Mucosa of gallbladder (tissue), 1 donor: ENCODE data around the gene ATP5PO. TPM values are rescaled to one million over a fixed set of nuclear protein-coding genes. Genes with fewer than 3 reads are reported as not detected.

Experiments used
- DNase-seq: peaks from one replicate; pipeline ENCODE4 v3.0.0-alpha.2; 2020; ENCODE audit warnings: low spot score
- total RNA-seq: library from RNA; stranded (reverse); gene quantifications from one replicate; pipeline ENCODE4 v1.2.1, GENCODE V29; 2021
- donor health status: DM: no; HTN: no; CAD: no.

Gene ATP5PO
- total RNA-seq, result 157 TPM

- peak; percentile 98 for DNase-seq
Measured at GRCh38 chr21:33915368-33916199, at the start of gene ATP5PO. Gene ATP5PO (minus strand): TSS chr21:33915804. CDS start chr21:33915763, 41 bp downstream.

GRCh38 chr21:33964706-33965325 is 49.2 kb upstream of the ATP5PO start:
- no peak for DNase-seq

DNA sequence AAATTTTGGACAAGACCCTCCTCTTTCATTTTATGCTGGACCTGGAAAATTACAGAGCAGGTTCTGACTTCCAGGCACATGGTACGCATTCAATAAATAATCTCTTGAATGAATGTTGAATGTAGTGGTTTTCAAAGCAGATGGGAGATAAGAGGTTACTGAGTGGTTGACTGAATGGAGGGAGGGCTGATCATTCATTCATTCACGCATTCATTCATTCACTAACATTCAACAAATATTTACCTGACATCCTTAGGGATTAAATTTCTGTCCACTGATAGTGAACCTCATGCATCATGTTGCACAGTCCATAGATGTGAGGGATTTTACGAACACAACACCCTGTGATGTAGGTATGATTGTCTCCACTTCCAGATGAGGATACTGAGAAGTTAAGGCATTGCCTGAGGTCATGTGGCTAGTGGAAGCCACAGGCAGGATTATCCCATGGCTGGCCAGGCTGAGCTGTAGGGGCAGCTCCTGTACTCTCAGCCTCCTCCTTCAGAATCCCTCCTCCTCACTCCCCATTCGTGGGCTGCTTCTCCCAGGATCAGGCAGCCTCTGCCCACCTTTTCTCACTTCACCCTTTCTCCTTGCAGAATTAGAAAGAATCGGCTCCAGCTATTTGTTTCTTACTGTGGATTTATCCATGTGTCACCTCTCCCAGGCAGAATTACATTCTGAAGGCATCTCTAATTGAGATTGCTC is 48.4 kb upstream of the ATP5PO start:
- no peak for DNase-seq

GRCh38 chr21:33962290-33962689 is 46.7 kb upstream of the ATP5PO start:
- DNase-seq, result no peak

DNA sequence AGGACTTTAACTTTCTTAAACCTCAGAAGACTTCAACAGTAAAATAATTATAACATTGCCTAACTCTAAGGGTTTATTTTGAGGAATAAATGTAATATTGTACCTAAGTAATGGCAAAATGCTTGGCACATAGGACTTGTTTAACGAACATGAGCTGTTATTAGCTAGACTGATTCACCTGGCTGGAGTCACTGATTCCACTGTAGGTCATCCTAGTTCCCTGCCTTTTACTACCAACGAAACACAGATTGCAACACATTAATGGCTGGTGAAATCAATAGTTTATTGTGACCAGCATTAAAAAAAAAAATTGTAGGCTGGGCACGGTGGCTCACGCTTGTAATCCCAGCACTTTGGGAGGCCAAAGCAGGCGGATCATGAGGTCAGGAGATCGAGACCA is 45.5 kb upstream of the ATP5PO start:
- DNase-seq, result no peak

- no peak for DNase-seq
Measured at GRCh38 chr21:33959680-33960079, 44.1 kb upstream of the ATP5PO start.

DNA sequence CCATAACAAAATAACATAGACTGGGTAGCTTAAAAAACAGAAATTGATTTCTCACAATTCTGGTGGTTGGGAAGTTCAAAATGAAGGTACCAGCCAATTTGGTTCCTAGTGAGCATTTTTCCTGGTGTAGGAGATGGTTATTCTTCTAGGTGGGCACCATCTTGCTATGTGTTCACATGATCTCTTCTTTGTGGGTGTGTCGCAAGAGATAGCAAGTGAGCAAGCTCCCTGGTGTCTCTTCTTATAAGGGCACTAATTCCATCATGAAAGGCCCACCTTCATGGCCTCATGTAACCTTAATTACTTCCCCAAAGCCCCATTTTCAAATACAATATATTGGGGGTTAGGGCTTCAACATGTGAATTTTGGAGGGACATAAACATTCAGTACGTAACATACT is 38.8 kb upstream of the ATP5PO start:
- no peak for DNase-seq

DNA sequence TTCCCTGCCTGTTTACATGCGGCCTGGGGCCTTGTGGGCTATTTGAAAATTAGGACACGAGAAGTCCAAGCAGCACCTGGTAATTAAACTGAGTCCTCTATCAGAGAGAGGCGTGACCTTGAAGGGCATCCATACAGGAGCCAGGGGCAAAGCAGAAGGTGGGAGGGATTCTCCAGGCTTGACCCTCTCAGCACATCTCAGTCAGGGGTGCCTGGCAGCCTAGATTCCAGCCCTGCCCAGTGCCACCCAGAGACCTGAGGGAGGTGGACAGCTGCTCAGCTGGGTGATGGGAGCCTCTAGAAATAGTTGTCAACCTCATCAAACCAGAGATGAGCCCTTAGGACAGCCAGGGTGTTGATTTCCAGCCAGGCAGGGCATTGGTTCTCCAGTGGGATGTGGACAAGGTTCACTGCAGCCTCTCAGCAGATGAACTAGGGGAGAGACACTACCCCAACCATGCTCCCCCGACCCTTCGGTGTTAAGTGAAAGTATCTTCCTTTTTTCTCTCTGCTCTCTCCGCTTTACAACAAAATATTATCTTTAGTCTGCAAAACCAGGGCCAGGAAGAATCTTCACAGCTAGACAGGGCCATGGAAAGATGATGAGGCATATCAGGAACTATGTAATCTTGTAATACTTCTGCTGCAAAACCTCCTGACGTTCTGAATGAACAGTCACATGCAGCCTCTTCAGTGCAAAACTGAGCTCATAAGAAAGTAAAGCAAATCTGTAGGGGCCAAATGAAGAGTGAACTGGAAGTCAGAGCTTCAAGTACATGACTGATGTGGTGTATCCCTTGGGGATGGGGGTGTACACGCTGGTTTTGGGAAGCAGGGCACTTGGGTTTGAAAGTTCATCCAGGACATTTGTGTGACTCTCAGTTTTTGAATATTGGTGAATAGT is 35.9 kb upstream of the ATP5PO start:
- DNase-seq, result peak; percentile 10

GRCh38 chr21:33950431-33951079 is 35.0 kb upstream of the ATP5PO start:
- DNase-seq, result peak; percentile 9

DNA sequence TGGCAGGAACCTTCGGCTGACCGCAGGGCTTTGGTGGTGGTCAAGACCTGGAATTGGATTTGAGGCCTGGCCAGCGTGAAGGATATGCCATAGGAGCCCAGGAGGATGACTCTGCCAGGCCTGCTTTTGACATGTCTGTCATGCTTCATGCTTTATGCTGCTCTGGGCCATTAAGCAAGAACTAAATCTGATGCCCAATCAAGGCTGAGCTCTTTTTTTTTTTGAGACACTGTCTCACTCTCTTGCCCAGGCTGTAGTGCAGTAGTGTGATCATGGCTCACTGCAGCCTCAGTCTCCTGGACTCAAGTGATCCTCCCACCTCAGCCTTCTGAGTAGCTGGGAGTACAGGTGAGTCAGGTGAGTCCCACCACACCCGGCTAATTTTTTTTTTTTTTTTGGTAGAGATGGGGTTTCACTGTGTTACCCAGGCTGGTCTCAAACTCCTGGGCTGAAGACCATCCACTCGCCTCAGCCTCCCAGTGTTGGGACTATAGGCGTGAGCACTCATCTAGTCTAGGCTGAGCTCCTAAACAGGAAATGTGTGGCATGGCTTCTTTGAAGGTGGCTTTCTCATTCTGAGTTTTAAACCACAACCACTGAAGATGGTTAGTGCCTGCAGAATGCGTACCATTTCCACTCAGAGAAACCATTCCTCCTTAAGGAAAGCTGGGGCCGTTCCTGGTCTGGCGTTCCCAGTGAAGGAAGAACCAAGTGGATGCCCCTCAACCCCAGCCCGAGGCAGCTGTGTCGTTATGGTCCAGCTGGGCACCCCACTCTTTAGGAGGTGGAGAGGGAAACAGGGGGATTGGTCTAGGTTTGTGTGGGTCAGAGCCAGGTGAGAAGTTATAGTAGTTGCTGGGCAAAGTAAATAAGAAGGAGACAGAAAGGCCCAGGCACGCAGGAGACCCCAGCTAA is 34.2 kb upstream of the ATP5PO start:
- DNase-seq, result peak; percentile 9

GRCh38 chr21:33948951-33949444 is 33.4 kb upstream of the ATP5PO start:
- DNase-seq, result no peak

GRCh38 chr21:33948096-33948950 is 32.7 kb upstream of the ATP5PO start:
- peak; percentile 69 for DNase-seq

- peak; percentile 84 for DNase-seq
Measured at GRCh38 chr21:33947451-33948095, 32.0 kb upstream of the ATP5PO start.

DNA sequence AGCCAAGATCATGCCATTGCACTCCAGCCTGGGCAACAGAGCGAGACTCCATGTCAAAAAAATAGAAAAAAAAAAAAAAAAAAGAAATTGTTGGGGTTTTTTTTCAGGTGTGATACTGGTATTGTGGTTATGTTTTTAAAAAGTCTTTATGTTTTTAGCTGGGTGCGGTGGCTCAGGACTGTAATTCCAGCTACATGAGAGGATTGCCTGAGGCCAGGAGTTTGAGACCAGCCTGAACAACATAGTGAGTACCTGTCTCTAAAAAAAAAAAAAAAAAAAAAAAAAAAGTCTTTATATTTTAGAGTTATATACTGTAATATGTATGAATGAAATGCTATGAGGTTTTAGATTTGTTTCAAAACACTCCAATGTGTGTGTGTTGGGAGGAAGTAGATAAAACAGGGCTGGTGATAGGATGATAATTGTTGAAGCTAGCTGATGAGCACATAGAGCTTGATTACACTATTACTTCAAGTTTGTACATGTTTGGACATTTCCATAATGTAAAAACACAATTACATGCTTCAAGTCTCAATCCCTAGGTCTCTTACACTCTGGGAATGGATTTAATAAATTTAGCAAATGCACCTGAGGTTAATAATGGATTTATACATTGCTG is 30.2 kb upstream of the ATP5PO start:
- DNase-seq, result no peak

DNA sequence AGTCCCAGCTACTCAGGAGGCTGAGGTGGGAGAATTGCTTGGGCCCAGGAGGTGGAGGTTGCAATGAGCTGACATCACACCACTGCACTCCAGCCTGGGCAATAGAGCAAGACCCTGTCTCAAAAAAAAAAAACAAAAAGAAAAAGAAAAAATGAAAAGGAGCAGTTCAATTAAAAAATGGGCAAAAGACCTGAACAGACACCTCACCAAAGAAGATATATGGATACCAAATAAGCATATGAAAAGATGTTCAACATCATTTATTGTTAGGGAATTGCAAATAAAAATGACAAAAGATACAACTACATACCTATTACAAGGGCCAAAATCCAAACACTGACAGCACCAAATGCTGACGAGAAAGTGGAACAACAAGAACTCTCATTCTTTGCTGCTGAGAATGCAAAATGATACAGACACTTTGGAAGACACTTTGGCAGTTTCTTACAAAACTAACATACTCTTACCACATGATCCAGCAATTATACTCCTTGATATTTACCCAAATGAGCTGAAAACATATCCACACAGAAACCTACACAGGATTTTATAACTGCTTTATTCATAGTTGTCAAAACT is 28.7 kb upstream of the ATP5PO start:
- DNase-seq, result no peak

DNA sequence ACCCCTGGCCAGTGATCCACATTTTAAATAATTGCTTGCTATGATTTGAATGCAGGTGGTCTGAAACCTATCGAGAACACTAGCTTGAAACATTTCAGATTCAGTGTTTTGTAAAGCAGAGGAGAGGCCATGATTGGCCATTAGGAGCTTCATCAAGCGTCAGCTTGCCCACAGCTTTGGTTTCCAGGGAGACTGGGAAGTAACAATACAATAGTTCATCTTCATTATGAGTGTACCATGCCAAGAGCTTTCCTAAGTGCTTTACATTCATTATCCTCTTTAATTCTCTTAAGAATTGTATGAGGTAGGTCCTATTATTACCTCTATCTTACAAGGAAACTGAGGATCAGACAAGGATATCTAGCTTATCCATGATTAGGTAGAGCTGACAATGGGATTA is 27.7 kb upstream of the ATP5PO start:
- DNase-seq, result no peak

GRCh38 chr21:33942426-33942825 is 26.8 kb upstream of the ATP5PO start:
- DNase-seq, result no peak

DNA sequence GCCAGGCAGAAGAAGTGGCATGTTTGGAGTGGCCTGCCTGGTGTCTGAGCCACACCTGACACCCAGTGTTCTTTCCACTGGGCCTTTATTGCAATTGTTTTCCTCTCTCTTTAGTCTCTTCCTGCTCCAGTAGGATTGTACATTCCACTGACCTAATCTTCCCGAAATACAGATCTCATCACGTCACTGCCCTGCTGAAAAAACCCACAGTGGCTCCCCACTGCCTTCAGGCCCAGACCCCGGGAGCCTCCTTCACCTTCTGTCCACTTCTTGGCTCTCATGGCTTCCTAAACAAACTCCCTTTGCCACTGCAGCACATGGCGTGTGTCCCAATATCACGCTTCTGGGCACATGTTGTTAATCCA is 25.3 kb upstream of the ATP5PO start:
- no peak for DNase-seq
